Heart right ventricle (tissue), 16 donors: ENCODE measurements around the gene MSX2. TPM values are rescaled to one million over a fixed set of nuclear protein-coding genes. Genes with fewer than 3 reads are reported as not detected.

Experiments used
- ATAC-seq, 8 donors: fragments of 200-7000 bp; cut with Tn5 transposase; one replicate each; pipeline ENCODE4 v1.9.1; 2020; ENCODE audit warnings: mild to moderate bottlenecking in 8 of 8, moderate library complexity in 8 of 8, moderate number of reproducible peaks in 1 of 8
- DNase-seq, 2 donors: peaks; one replicate each; pipeline ENCODE4 v3.0.0-alpha.2; 2020
- H3K27ac ChIP-seq, 10 donors: fragments of 200-600 bp; sonication (generic) in 2 of 10; one replicate each; pipeline versions ENCODE4 v1.5.0 to v1.8.0; 2020 to 2022; ENCODE audit warnings: mild to moderate bottlenecking in 3 of 10
- H3K27me3 ChIP-seq, 7 donors: fragments of 200-600 bp; one replicate each; pipeline ENCODE4 v1.8.0; 2021 to 2022; ENCODE audit warnings: mild to moderate bottlenecking in 2 of 7
- H3K36me3 ChIP-seq, 9 donors: fragments of 200-600 bp; sonication (generic) in 1 of 9; one replicate each; pipeline versions ENCODE4 v1.5.0 to v1.8.0; 2020 to 2022; ENCODE audit warnings: mild to moderate bottlenecking in 2 of 9
- H3K4me1 ChIP-seq, 9 donors: fragments of 200-600 bp; sonication (generic) in 1 of 9; one replicate each; pipeline versions ENCODE4 v1.5.0 to v1.8.0; 2020 to 2022; ENCODE audit warnings: mild to moderate bottlenecking in 4 of 9
- H3K4me3 ChIP-seq, 10 donors: fragments of 200-600 bp; sonication (generic) in 2 of 10; one replicate each; pipeline versions ENCODE4 v1.5.0 to v1.8.0; 2020 to 2022; ENCODE audit warnings: mild to moderate bottlenecking in 7 of 10, moderate library complexity in 2 of 10
- H3K9me3 ChIP-seq, 11 donors: fragments of 200-600 bp in 10 of 11; sonication (generic) in 2 of 11; one replicate each; pipeline versions ENCODE4 v1.5.0 to v1.8.0; 2013 to 2022; ENCODE audit warnings: mild to moderate bottlenecking in 2 of 11, control low read depth in 1 of 11, moderate library complexity in 1 of 11
- WGBS, 2 donors: extraction: QIAGEN DNeasy Blood & Tissue Kit; methylation state at CpG; one replicate each; pipeline ENCODE4 v1.1.7; 2013; ENCODE audit warnings: inconsistent platforms in 1 of 2; 5-methylcytosine and 5-hydroxymethylcytosine counted together
- intact Hi-C, 10 donors: fragments of 100-400 bp; cut with DNase I; formaldehyde crosslinking; loops; one replicate each; pipeline versions ENCODE4 v1.11.1 to v1.14.2; 2022
- polyA plus RNA-seq, 2 donors: library from polyadenylated mRNA; stranded (reverse); fragments of 200-250 nt; gene quantifications; one replicate each; pipeline ENCODE4 v1.2.3, GENCODE V29; 2013
- total RNA-seq, 10 donors: library from RNA; stranded (reverse); fragmentation: NEBNext Ultra II Directional in 3 of 10; extraction: Animal tissue kit (Norgen Biotek cat#: 25700) in 3 of 10; gene quantifications; one replicate each; pipeline versions ENCODE4 v1.2.1 to v1.2.4, GENCODE V29; 2021 to 2023
- TF ChIP-seq, protein P1 (sequence below), 9 donors: fragments of 200-600 bp; sonication (generic) in 2 of 9; IDR thresholded peaks; one replicate each; pipeline versions ENCODE4 v1.5.0 to v1.8.0; 2021 to 2022; ENCODE audit warnings: antibody characterized with exemption in 9 of 9, mild to moderate bottlenecking in 5 of 9, moderate library complexity in 1 of 9
- donor health status: Arrhythmogenic right ventricular cardiomyopathy.
- donor health status: ischemic (EF 13 %, LVEDD 7.1; RV severe dilation, severe dysfunction).
- donor health status: healthy with polysubstance abuse.
- donor health status: DM: no; HTN: yes; CAD: no.
- donor health status: DM: no; HTN: no; CAD: no.
- donor health status: ischemic (EF 25% LVEDD 6.9; RV normal size, moderate dysfunction).
- donor health status: ischemic (EF 25% LVEDD 5.7; RV mildly dilated, moderate dysfunction).
- donor health status: healthy.
- donor health status: DM: yes; HTN: yes; CAD: no.
- donor health status: Ischemic cardiomyopathy.
- donor health status: ischemic (EF 35%, LVEDD 5.7; RV mildly dilated, moderate dysfunction).
- donor health status: nonischemic (EF 11% LVEDD 7.7; RV severe dilation, severe dysfunction).
- donor health status: DM: yes; HTN: yes; CAD: no.
- donor health status: PGD.
- donor health status: ischemic (EF 29% LVEDD 5.4; RV normal size, mild dysfunction).
- donor health status: nonischemic (EF 23%, LVEDD 6.1; RV moderate dilation, normal function).

The MSX2 gene
- total and polyA plus RNA-seq, 12 donors = 0.43 to 2.1 (median 1.4) TPM

DNA sequence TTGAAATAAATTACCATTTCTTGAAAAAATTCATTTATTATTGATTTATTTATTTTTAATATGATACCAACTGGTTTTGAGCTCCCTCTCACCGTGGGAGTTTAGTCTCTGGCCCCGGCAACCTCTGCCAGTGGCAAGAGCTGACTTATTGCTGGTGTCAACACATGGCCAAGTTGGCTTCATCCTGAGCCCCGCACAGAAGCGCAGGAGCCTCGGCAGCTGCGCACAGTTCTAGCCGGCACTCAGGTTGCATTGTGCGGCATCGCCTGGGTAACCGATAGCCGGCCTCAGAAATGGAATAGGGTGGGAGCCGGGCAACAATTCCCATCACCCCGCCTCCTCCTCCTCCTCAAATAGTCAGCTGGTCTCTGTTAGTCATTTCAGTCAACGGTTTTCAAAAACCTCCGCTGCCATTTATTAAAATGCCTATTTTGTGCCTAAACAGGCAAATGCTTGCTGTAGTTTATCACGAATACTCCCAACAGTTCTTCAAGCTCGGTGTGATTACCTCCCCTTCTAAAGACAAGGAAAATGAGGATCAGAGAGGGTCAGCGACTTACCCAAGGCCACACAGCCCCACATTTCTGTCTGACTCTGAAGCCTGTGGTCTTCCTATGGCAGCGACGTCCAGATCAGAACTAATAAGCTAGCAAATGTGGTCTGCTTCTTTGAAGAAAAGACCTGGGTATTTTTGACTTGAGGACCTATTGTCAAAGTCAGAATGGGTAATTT lies 15.7 kb upstream of the MSX2 start:
- 59 to 60% methylated on average over 20 of the region's 20 CpGs for WGBS, 2 donors
- ATAC-seq (no peak), DNase-seq (no peak)
- H3K27ac ChIP-seq = no peak overlapping the region
- no peaks in the 10 kb centered on the region for H3K36me3 ChIP-seq
- TF ChIP-seq, protein P1, sequence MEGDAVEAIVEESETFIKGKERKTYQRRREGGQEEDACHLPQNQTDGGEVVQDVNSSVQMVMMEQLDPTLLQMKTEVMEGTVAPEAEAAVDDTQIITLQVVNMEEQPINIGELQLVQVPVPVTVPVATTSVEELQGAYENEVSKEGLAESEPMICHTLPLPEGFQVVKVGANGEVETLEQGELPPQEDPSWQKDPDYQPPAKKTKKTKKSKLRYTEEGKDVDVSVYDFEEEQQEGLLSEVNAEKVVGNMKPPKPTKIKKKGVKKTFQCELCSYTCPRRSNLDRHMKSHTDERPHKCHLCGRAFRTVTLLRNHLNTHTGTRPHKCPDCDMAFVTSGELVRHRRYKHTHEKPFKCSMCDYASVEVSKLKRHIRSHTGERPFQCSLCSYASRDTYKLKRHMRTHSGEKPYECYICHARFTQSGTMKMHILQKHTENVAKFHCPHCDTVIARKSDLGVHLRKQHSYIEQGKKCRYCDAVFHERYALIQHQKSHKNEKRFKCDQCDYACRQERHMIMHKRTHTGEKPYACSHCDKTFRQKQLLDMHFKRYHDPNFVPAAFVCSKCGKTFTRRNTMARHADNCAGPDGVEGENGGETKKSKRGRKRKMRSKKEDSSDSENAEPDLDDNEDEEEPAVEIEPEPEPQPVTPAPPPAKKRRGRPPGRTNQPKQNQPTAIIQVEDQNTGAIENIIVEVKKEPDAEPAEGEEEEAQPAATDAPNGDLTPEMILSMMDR (IDR thresholded peaks at IDR 0.05) = no peak
- intact Hi-C loops = no loop called here
- no peaks in the 10 kb centered on the region for H3K4me1 ChIP-seq
- H3K9me3 ChIP-seq = no peaks in the 10 kb centered on the region
- H3K27me3 ChIP-seq = peaks cover 0 to 84% (median 53%) of the 10 kb centered on the region in 7 donors
- no peak overlapping the region for H3K4me3 ChIP-seq

DNA sequence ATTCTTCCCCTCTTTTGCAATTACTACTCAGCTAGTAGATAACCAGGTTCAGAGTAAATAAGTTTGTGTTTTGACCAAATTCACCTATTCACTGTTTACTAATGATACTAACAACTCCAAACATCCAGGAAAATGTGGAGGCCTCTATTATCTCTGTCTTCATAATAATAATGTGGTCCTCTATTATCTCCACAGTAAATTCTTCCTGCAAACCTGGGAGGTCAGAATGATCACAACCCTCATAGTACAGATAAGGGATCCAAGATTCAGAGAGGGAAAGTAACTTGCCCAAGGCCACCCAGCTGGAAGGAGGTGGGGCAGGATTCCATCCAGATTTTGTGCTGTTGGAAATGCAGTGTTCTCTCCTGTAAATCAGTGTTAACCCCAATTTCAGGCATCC lies 9.6 kb upstream of the MSX2 start:
- TF ChIP-seq, protein P1 (IDR thresholded peaks at IDR 0.05) = no peak
- peaks cover 0 to 98% (median 80%) of the 10 kb centered on the region in 7 donors for H3K27me3 ChIP-seq
- H3K4me1 ChIP-seq = no peaks in the 10 kb centered on the region
- no peak for DNase-seq
- no peak for ATAC-seq
- intact Hi-C loops = no loop called here
- H3K4me3 ChIP-seq = no peak overlapping the region
- H3K9me3 ChIP-seq = no peaks in the 10 kb centered on the region
- no peak overlapping the region for H3K27ac ChIP-seq
- H3K36me3 ChIP-seq = no peaks in the 10 kb centered on the region

DNA sequence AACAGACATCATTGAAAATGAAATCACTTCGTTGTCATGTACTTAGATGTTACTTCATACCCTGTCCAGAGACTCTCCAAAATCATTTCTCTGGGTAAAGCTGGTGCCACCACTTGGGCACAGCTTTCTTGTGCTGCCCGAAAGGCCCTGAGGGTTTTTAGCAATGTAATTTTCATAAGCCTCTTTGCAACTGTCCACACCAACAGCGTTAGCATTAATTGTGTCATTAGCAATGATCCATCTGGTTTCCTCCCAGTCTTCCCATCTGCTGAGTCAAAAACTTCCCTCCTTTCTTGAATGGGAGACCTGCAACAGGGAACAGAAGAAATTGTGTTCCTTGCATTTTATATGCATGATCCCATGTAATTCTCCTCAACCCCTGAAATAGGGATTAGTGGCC lies 8.6 kb upstream of the MSX2 start:
- Histone ChIP-seq H3K4me3 (no peak overlapping the region), H3K36me3 (no peaks in the 10 kb centered on the region), H3K4me1 (peaks cover 0 to 6% (median 0%) of the 10 kb centered on the region in 9 donors), H3K9me3 (no peaks in the 10 kb centered on the region), H3K27me3 (peaks cover 5 to 100% (median 82%) of the 10 kb centered on the region in 7 donors), H3K27ac (no peak overlapping the region)
- ATAC-seq (no peak), DNase-seq (no peak)
- intact Hi-C loops = no loop called here
- TF ChIP-seq, protein P1 (IDR thresholded peaks at IDR 0.05) = no peak
- 67% methylated on average over 3 of the region's 3 CpGs for WGBS, 2 donors

DNA sequence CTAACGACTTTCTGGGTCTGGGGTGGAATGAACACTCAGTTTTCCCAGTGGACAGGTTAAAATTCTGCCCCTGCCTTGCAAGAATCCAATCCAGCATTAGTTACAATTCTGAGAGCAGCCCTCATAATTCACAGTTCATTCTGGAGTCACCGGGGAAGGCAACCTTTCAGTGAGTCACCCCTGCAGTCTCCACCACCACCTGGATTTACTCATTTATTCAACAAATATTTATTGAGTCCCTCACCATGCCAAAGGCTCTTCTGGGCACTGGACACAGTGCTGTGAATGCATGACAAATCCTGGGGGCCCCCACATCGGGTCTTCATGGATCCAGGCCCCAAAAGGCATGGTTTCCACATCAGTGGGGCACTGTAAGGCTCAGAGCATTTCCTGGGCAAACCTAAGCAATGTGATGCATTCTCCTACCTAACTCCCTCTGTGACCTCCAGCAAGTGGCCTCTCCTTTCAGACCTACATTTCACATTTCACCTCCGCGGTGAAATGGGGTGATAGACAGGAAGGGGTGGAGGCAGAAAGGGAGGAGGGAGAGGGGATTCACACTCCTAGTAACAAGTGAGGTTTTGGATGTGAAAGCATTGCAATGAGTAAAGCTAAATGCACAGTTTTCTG lies 6.4 kb upstream of the MSX2 start:
- intact Hi-C loops = no loop called here
- H3K27me3 ChIP-seq = peaks cover 15 to 100% (median 94%) of the 10 kb centered on the region in 7 donors
- no peaks in the 10 kb centered on the region for H3K9me3 ChIP-seq
- peaks cover 0 to 10% (median 3%) of the 10 kb centered on the region in 9 donors for H3K4me1 ChIP-seq
- no peak overlapping the region for H3K4me3 ChIP-seq
- ATAC-seq (no peak), DNase-seq (no peak)
- no peak overlapping the region for H3K27ac ChIP-seq
- 14 to 24% methylated on average over 5 of the region's 5 CpGs for WGBS, 2 donors
- no peaks in the 10 kb centered on the region for H3K36me3 ChIP-seq
- TF ChIP-seq, protein P1 (IDR thresholded peaks at IDR 0.05) = no peak
